GM06990 (cell line): ENCODE data around the gene GYG1.
A peak's percentile ranks its signal among the peaks of the same experiment; 100 is the strongest.

Experiments
- DNase-seq: peaks from one replicate; pipeline ENCODE4 v3.0.0-alpha.2; 2011; ENCODE audit not compliant: insufficient read length; ENCODE audit errors: extremely low read depth
- H3K27me3 ChIP-seq: replicated peaks from 2 replicates; pipeline ENCODE4 v1.6.0; 2011; ENCODE audit warnings: low read length; ENCODE audit not compliant: control insufficient read depth, insufficient read depth
- H3K36me3 ChIP-seq: 2 replicates; pipeline ENCODE4 v1.5.1; 2011; ENCODE audit warnings: low read length; ENCODE audit not compliant: control insufficient read depth, insufficient read depth
- H3K4me3 ChIP-seq: replicated peaks from 2 replicates; pipeline ENCODE4 v1.5.1; 2011; ENCODE audit warnings: low read depth, mild to moderate bottlenecking, control low read depth, low read length
- CTCF ChIP-seq: IDR thresholded peaks from 2 replicates; pipeline ENCODE4 v1.5.1; 2011; ENCODE audit warnings: low read length, control low read depth, mild to moderate bottlenecking, inconsistent platforms; ENCODE audit not compliant: insufficient read depth, poor library complexity, severe bottlenecking

GYG1 gene

GRCh38 chr3:148990236-148990635 lies 1.1 kb upstream of the GYG1 start:
- no peak for TF ChIP-seq CTCF
- Histone ChIP-seq H3K36me3 (peaks cover 3% of the 10 kb centered on the region; the same call in 1 of the 2 replicates), H3K27me3 (no peaks in the 10 kb centered on the region), H3K4me3 (no peak overlapping the region)
- no peak for DNase-seq

- Histone ChIP-seq H3K27me3 (no peaks in the 10 kb centered on the region), H3K36me3 (peaks cover 5% of the 10 kb centered on the region), H3K4me3 (peak overlapping the region; percentile 87)
- no peak for TF ChIP-seq CTCF
- DNase-seq: peak; percentile 53
These were observed 791 bp downstream of the GYG1 start for GRCh38 chr3:148992027-148992634.

GRCh38 chr3:148992635-148993255 lies 1.4 kb downstream of the GYG1 start:
- Histone ChIP-seq H3K27me3 (no peaks in the 10 kb centered on the region), H3K4me3 (peak overlapping the region; percentile 87), H3K36me3 (peaks cover 5% of the 10 kb centered on the region)
- TF ChIP-seq CTCF: no peak
- no peak for DNase-seq

DNA sequence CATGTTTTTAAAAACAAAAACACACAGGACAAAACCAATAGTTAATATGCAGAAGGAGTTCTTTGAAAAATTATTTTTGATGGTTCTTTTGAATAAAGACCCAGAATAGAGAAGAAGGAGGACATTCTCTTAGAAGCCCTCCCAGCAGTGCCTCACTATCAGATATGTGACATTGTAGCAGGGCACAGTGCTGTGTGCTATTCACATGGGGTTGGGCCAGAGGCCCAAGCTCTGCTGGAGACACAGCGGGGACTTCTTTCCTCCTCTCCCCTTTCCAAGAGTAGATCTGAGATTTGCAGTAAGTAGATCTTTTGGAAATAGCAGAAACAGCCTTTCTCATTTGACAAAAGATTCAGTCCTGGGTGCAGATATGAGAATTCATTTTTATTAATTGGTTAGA lies 6.3 kb downstream of the GYG1 start:
- no peak for DNase-seq
- Histone ChIP-seq H3K27me3 (no peaks in the 10 kb centered on the region), H3K36me3 (peaks cover 5% of the 10 kb centered on the region), H3K4me3 (no peak overlapping the region)
- no peak for TF ChIP-seq CTCF

- H3K36me3 ChIP-seq: peaks cover 5% of the 10 kb centered on the region
- TF ChIP-seq CTCF: no peak
- no peak overlapping the region for H3K4me3 ChIP-seq
- no peaks in the 10 kb centered on the region for H3K27me3 ChIP-seq
- no peak for DNase-seq
These were observed 7.0 kb downstream of the GYG1 start for GRCh38 chr3:148998297-148998696.
